ENCODE data around the gene WDR90.

Gene WDR90

GRCh38 chr16:657487-657886, 8.3 kb downstream of the WDR90 start:
- no peak for DNase-seq (ENCODE audit: extremely low read depth, low read depth)
- no peak overlapping the region for H3K4me3 ChIP-seq (replicated peaks; ENCODE audit: low read depth, low read length)
- no peak for TF ChIP-seq CTCF (IDR thresholded peaks at IDR 0.05; ENCODE audit: low read depth, low read length, missing control alignments)

- DNase-seq (ENCODE audit: extremely low read depth, low read depth), result no peak
- no peak overlapping the region for H3K4me3 ChIP-seq (replicated peaks; ENCODE audit: low read depth, low read length)
- peak; percentile 15 for TF ChIP-seq CTCF (IDR thresholded peaks at IDR 0.05; ENCODE audit: low read depth, low read length, missing control alignments)
These were observed 9.8 kb downstream of the WDR90 start for GRCh38 chr16:658679-659571.

- no peak overlapping the region for H3K4me3 ChIP-seq (replicated peaks; ENCODE audit: low read depth, low read length)
- TF ChIP-seq CTCF (IDR thresholded peaks at IDR 0.05; ENCODE audit: low read depth, low read length, missing control alignments), result no peak
- DNase-seq (ENCODE audit: extremely low read depth, low read depth), result no peak
These were observed 10.5 kb downstream of the WDR90 start for GRCh38 chr16:659618-660017.

- TF ChIP-seq CTCF (IDR thresholded peaks at IDR 0.05; ENCODE audit: low read depth, low read length, missing control alignments), result no peak
- DNase-seq (ENCODE audit: extremely low read depth, low read depth), result no peak
- H3K4me3 ChIP-seq (replicated peaks; ENCODE audit: low read depth, low read length), result no peak overlapping the region
These were observed 10.9 kb downstream of the WDR90 start for GRCh38 chr16:660132-660458.

- peak; percentile 69 for DNase-seq (ENCODE audit: extremely low read depth, low read depth)
- no peak overlapping the region for H3K4me3 ChIP-seq (replicated peaks; ENCODE audit: low read depth, low read length)
- peak; percentile 35 for TF ChIP-seq CTCF (IDR thresholded peaks at IDR 0.05; ENCODE audit: low read depth, low read length, missing control alignments)
These were observed 11.5 kb downstream of the WDR90 start for GRCh38 chr16:660459-661183.

- TF ChIP-seq CTCF (IDR thresholded peaks at IDR 0.05; ENCODE audit: low read depth, low read length, missing control alignments), result no peak
- DNase-seq (ENCODE audit: extremely low read depth, low read depth), result no peak
- H3K4me3 ChIP-seq (replicated peaks; ENCODE audit: low read depth, low read length), result no peak overlapping the region
These were observed 12.1 kb downstream of the WDR90 start for GRCh38 chr16:661184-661821.

All from HFF-Myc (cell line).